Stimulated activated CD8-positive, alpha-beta memory T cell treated with anti-CD3 and anti-CD28 coated beads, Interleukin-12 subunit alpha, Interleukin-12 subunit beta, amount 100 ng/mL, for 4 hours (primary cell): ENCODE data around the gene SYT14.
"Not testable (repeated sequence)": the region's sequence is repeated elsewhere in the genome, so short reads cannot be mapped to it uniquely, and the experiment has no call there.

Experiments
- DNase-seq: peaks from one replicate; pipeline ENCODE4 v3.0.0-alpha.2; 2020; ENCODE audit warnings: low read depth

SYT14 gene

DNA sequence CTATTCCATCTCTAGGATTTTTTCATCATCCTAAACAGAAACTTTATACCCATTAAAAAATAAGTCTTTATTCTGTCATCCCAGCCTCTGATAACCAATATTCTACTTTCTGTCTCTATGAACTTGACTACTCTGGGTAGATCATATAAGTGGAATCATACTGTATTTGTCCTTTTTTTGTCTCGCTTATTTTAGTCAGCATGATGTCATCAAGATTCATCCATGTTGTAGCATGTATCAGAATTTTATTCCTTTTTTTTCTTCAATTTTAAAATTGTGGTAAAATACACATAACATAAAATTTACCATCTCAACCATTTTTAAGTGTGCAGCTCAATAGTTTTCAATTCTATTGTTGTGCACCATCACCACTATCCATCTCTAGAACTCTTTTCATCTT lies 90.0 kb downstream of the SYT14 start:
- DNase-seq = no peak

DNA sequence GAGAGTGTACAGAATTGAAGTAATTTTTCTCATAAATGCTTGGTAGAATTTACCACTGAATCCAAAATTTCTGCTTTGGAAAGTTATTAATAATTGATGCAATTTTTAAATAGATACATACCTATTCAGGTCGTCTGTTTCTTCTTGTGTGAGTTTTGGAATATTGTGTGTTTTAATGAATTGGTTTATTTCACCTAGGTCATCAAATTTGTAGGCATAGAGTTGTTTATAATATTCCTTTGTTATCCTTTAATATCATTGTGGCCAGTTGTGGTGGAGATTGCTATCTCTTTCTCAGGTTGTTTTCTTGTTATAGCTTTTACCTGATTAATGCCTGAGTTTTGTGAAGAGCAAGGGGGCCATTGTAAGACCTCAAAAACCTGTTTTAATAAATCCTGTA lies 93.5 kb downstream of the SYT14 start:
- no peak for DNase-seq

DNA sequence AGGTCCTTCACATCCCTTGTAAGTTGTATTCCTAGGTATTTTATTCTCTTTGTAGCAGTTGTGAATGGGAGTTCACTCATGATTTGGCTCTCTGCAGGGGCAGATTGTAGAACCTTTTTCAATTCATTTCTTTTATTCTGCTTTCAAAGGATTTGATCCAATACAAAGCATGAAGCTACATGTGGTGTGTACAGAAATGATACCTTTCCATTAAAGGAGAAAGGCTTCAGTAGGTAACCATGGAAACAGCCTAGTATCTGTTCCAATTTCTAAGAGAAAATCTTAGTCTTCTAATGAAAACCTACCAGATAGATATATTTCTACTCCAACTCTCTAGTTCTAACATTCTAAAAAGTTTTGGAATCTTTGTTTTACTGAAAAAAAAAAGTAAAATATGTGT lies 105.0 kb downstream of the SYT14 start:
- no peak for DNase-seq

DNA sequence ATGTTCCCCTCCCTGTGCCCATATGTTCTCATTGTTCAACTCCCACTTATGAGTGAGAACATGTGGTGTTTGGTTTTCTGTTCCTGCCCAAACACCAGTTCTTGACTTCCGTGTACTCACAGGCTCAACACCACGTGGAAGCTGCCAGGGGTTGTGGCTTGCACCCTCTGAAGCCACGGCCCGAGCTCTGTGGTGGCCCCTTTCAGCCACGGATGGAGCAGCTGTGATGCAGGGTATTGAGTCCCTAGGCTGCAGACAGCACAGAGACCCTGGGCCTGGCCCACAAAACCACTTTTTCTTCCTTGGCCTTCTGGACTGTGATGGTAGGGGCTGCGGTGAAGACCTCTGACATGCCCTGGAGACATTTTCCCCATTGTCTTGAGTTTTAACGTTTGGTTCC lies 111.6 kb downstream of the SYT14 start:
- no peak for DNase-seq

DNA sequence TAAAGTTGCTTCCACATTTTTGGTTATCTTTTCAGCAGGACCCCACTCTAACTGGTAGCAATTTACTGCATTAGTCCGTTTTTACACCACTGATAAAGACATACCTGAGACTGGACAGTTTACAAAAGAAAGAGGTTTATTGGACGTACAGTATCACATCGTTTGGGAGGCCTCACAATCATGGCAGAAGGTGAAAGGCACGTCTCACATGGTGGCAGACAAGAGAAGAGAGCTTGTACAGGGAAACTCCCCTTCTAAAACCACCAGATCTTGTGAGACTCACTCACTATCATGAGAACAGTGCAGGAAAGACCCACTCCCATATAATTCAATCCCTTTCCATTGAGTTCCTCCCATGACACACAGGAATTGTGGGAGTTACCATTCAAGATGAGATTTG lies 112.5 kb downstream of the SYT14 start:
- DNase-seq = not testable (repeated sequence)

DNA sequence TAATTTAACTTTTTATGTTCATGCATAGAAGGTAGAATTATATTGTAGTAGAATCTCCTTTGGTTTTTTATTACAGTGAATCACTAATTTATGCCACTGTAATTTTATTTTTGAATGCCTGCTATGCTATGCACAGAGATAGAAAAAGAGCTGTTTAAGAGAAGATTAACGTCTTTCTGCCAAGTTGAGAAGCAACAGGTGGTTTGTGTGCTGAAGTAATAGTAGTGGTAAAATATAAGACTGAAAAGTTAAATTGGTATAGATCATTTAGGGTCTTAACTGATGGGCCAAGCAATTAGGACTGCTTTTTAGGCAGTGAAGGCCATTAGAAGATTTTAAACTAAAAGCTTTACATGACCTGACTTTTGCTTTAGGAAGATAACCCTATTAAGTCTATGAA lies 115.1 kb downstream of the SYT14 start:
- DNase-seq = no peak

DNA sequence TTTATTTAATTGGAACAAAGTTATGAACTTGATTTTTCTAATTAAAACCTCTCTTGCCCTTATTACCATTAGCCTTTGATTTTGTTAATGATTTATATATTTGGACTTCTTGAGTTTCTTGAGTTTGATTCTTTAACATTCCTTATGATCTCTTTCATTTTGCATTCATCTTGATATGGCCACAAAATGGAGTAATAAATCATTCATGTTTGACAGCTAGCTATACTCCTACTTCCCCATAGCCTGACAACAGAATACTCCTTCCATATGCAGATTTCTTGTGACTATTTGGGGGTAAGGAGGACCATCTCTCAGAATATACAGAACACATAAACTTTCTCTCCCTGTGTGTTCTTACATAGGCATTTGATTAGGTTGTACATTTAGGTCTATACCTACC lies 119.6 kb downstream of the SYT14 start:
- DNase-seq = no peak

DNA sequence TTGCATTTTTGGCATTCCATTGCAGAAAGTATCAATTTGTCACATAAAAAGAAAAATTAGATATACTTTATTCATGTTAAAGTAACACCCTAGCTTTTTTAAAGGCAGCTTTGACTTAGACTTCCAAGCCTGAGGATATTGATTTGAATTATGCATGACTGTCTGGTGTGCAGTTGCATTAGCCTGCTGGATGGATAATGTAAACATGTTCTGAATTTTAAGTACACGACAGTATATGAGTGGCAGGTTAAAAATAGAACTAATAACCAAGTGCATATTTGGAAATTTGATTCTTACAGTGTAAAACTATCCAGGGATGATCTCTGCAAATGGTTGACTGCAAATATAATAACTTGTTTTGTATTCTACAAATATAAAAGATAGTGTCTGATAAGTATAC lies 124.0 kb downstream of the SYT14 start:
- DNase-seq = no peak

DNA sequence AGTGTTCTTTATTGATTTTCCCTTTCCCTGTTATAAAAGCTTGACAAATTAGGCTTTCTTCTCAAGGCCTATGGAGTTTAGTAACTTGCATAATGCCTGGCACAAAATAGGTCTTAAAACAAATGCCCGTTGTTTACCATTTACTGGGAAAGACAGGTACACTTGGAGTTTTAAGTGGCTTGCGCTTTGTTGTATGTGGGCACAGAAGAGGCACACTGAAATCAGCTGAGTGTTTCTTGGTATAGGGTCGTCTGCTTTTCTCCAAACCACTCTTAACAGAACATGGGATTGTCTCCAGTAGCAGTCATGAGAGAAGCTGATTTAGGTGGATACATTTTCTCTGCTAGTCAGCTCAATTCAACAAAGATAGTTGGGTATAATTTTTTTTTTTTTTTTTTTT lies 132.5 kb downstream of the SYT14 start:
- DNase-seq = no peak

DNA sequence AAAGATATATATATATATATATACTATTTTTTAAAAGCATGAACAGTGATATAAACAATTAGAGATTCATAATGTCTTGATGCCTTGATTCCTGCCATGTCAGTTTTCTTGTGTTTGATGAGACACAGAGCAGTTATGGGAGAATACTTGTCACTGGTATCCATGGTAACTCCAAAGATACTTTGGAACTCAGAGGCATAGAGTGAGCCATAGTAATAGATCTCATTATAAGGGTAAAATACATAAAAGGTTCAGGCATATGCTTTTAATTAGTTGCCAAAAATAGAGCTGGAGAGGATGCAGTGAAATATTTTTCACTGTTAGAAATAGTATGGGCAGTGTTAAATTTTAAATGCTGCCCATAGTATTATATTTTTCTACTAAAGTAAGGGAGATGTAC lies 134.1 kb downstream of the SYT14 start:
- DNase-seq = no peak

DNA sequence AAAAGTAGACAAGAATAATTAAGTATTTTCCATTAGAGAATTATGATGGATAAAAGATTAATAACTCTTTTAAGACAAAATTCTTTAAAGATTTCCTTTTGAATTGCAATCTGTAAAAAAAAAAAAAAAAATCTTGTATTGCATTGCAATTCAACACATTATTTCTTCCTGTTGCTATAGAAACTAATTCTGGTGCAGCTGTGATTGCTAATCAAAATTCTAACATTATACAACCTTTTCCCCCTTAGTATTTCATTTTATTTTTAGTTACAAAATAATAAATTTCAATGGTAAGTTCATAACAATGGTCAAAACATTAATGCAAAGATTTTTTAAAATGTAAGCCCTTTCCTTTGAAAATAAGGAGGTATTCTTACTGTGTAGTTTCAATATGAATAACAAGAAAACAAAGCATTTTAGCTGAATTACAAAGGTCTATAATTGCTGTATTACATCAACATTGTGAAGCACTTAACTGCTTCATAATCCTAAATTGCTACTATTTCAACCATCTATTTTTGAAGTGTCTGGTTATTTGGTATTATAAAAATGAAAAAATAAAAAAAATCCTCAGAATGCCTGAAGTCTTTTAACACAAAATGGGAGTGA lies 135.0 kb downstream of the SYT14 start:
- no peak for DNase-seq

DNA sequence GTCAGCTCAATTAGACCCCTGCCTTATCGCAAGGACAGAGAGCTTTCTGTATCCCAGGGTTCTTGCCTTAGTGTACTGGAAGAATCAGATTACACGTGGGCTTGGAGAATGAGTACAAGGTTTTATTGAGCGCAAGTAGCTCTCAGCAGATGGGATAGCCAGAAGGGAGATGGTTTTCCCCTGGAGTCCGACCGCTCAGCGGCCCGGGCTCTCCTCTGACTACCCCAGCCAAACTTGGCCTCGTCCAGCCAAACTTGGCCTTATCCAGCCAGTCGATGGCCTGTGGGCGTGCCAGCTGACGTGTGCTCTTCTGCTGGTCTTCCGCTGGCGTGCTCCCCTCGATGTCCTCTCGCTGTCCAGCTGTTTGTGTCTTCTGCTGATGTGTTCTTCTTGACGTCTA lies 136.9 kb downstream of the SYT14 start:
- DNase-seq = no peak

DNA sequence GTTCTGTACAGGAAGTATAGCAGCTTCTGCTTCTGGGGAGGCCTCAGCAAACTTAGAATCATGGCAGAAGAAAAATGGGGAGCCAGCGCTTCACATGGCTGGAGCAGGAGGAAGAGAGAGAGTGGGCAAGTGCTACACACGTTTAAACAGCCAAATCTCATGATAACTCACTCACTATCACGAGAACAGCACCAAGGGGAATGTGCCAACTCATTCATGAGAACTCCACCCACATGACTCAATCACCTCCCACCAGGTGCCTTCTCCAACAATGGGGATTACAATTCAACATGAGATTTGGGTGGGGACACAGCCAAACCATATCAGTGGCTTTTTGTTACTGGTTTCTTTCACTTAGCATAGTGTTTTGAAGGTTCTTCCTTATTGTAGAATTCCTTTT lies 138.6 kb downstream of the SYT14 start:
- no peak for DNase-seq

DNA sequence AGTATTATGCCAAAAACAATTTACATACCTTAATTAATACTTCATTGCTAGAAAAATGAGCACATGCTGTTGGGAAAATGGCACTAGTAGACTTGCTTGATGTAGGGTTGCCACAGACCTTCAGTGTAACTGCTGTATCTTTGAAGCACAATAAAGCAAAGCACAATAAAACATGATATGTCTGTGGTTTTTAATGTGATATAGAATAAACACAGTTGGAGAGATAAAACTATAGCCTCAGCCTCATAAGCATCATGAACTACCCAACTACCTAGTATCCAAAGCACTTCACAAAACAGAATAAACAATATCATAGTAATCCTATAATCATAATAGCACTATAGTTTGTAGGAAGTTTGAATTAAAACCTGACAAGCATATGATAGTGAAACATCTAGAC lies 143.5 kb downstream of the SYT14 start:
- DNase-seq = no peak

DNA sequence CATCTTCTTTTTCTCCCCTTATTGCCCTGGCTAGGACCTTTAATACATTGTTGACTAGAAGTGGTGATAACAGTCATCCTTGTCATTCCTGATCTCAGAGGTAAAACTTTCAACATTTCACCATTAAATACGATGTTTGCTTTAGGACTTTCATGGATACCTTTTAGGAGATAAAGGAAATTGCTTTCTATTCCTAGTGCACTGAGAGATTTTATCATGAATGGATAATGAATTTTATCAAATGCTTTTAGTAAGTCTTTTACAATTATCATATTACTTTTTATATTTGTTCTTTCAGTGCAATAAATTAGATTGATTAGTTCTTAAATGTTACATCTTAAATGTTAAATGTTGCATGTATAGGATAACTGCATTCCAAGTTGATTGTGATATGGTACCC lies 147.3 kb downstream of the SYT14 start:
- DNase-seq = no peak

DNA sequence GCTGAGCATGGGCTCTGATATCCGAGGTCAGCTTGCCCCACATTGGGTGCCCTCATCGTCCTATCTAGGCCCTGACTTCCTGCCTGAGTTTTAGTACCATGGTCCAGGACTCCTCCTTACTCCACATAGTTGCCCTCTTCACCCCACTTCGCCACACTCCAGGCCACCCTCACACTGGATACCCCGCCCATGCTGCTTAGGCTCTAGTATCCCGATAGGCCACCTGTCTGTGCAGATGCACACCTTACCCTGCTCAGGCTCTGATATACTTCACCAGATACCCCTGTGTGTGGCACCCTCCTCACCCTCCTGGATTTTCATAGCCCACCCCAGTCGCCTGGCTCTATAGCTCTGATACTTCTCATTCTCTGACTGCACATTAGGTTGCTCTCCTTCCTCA lies 149.0 kb downstream of the SYT14 start:
- DNase-seq = no peak

DNA sequence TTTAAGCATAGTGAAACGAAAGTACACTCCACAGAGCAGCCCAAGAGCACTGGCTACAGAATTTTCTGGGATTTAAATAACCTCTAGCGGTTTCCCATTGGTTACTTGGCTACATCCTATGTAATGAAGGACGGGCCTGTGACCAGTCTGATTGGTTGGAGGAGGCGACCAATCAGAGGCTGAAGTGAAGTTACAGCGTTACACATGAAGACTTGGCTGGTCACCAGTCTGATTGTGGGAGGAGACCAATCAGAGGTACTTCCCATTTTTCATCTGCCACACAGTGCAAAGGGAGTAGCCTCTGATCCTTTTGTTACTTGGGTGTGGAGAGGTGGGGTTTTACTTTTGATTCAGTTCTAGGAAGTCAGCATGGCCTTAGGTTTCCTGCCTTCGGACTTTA lies 151.8 kb downstream of the SYT14 start:
- no peak for DNase-seq

DNA sequence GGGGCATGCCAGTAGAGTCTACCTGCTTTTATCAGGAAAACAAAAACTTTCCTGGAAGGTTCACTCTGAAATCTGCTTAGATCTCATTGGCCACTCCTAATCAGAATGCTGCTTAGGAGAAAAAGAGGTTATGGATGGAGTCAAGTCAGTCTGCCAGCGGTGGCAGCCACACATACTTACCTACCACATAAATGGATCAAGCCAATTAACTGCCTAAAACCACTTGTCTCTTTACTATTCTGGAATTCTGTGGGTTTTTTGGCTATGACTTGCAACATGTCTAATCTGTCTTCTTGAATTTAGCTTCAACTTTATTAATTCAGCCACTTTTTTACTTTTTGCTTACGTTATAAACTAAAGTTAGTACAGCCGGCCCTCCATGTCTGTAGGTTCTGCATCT lies 154.3 kb downstream of the SYT14 start:
- DNase-seq = no peak

DNA sequence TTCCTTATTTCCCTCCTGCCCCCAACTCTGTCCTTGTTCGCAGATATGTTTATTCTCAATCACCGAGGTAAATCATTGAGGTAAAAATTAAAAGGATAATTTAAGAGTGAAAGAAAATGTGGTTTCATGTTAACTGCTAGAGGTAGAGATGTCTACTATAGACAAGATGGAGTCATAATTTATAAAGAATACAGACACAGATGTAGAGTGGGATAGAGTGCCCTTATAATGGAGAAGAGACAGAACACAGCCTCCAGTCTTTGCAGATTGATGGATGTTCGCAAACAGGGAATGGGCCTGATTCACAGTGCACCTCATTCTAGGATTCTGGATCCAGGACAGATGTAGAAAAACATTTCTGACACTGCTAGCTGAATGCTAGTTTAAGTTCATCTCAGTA lies 155.4 kb downstream of the SYT14 start:
- no peak for DNase-seq

DNA sequence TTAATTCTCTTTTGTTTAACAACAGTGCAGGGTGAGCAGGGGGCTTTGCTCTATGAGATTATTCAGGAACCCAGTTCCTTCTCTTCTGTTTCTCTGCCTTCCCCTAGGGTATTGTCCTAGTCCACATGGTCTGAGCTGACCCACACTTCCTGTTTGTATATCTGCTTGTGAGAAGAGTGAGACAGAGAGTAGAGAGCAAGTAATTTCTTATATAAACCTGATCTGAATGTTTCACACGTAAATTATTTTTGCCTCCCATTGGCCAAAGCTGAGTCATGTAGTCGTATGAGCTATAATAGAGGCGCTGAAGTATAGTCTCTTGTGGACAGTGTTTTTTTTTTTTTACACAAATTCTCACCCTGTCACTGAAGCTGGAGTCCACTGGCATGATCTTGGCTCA lies 160.3 kb downstream of the SYT14 start:
- DNase-seq = no peak

DNA sequence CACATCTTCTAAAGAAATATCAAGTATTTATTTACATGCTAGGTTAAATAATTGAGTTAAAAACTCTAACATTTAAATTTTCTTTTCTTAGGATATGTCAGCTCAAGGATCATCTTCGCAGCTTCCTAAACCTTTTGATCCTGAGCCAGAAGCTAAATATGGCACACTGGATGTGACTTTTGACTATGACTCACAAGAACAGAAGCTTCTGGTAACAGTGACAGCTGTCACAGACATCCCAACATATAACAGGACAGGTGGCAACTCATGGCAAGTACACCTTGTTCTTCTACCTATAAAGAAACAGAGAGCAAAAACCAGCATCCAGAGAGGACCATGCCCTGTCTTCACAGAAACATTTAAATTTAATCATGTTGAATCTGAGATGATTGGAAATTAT lies 161.9 kb downstream of the SYT14 start:
- no peak for DNase-seq

DNA sequence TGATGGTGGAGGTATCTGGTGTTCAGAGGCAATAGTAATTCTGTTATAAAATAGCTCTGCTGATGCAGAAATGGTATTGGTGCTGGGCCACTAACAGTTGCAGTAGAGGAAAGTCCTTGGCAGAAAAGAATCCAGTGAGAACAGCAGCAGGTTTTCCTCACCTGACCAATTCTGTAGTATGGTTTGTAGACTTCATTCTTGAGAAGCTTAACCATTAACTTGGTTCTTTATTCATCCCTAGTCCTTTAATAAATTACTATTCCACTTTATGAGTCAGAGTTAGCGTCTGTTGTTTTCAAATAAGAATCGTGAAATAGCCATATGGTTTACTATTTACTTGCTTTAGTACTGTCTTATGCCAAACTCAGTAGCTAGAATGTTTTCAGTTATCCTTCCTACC lies 166.1 kb downstream of the SYT14 start:
- no peak for DNase-seq

DNA sequence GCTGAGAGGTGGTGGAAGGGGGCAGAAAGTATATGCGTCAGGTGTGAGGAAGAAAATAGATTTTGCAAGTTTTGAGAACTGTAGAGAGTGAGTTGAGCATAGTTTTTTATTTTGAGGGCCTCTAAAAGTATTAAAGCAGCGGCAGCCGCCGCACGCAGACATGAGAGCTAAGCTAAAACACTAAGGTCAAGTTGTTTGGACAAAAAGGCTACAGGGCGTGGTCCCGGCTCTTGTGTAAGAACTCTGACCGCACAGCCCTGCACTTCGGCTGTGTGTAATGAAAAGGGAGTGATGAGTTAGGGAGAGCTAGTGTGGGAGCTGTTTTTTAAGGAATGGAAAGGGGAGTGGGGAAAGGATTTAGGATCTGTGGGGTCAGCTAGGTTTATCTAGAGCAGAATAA lies 174.9 kb downstream of the SYT14 start:
- not testable (repeated sequence) for DNase-seq

DNA sequence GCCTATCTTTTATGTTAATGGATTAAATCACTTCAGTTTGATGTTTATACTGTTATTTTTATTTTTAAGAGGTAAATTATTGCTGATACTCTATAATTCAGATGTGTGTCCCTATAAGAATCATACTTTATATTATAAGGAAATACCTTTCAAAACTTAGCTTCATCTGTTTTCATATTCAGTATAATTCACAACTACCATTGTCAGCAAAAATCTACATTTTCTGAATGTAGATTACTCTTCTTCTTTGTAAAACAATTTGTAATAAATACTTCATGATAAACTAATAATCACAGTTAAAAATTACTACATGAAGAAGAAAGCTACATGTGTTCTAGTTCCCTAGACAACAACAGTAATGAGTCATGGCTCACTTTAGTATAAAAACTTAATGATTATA lies 179.2 kb downstream of the SYT14 start:
- DNase-seq = no peak

DNA sequence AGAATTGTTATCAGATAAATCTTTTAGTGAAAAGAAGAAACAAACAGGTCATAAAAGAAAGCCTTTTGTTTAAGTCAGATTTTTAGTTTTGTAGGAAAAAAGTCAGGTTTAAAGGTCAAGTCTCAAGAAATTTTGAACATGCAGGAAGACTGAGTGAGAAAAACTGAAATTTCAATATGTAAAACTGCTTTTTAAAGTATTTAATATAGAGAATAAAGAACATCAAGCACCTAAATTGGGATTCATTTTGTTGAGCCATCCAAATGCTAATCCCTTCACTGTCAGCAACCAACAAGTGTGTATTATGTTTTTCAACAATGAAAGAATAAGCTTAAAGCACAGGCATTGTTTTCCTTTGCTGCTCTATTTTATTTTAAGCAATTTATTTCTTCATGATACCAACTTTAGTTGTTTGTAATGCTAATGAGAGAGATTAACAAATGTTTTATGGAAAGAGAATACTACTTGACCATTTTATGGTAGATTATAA lies 179.7 kb downstream of the SYT14 start:
- DNase-seq = no peak
